ENCODE results near the gene C1orf35.

Gene C1orf35

DNA sequence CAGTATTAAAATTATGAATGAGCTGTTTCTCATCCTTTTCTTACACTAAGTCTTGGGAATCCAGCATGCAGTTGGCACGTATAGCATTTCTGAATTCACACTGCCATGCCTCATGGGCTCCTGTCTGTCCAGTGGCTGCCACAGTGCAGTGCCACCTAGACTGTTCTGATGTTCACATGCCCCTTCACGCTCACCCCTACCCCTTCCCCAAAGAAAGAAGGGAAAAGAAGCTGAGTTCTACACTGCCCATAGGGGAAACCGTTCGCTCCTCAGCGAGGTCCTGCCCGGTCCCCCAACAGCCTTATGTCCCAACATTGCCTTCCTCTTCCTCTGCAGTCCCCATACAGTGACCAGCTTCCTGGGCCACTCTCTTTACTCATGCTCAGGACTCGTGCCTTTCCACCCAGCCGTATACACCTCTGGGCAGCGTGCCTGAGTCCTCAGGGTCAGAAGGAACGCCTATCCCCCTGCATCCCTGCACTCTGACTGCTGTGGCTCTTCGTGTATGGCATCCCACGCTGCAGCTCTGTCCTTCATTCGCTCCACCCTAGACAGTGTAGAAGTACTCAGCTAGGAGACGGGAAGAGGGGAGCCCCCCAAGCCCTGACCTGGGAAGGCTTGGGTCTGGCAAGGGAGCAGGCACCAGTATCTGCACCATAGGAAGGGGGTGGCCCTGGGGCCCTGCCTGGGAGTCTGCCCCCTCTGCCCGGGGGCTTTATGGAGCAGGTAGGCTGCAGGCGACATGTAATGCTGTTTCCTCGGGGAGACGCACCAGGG lies 44.8 kb downstream of the C1orf35 start:
- H3K4me3 ChIP-seq (ENCODE audit: low read length): no peak overlapping the region
- no peak for TF ChIP-seq ZNF274 (IDR thresholded peaks at IDR 0.05; ENCODE audit: low read depth, low read length)
